K562 (cell line): Measurements from ENCODE around the gene PSMB2. TPM values are rescaled to one million over a fixed set of nuclear protein-coding genes. Genes with fewer than 3 reads are reported as not detected.

Source experiments
- CBX8 ChIP-seq: fragments of 200-600 bp; sonication (generic); IDR thresholded peaks from 2 replicates; pipeline ENCODE4 v1.6.1; 2012; ENCODE audit warnings: borderline replicate concordance, mixed run types, low read depth, mild to moderate bottlenecking, moderate library complexity, mixed read lengths, low read length, control low read depth, inconsistent platforms; ENCODE audit not compliant: poor library complexity, severe bottlenecking; ENCODE audit errors: extremely low read depth
- CHAMP1 ChIP-seq: fragments of 450-650 bp; IDR thresholded peaks from 2 replicates; pipeline ENCODE4 v1.6.1; 2016; ENCODE audit warnings: mild to moderate bottlenecking
- CREBBP ChIP-seq: IDR thresholded peaks from one replicate; pipeline ENCODE4 v1.6.1; 2012; ENCODE audit warnings: low read depth, mild to moderate bottlenecking, control low read depth, inconsistent platforms, low read length
- ELF1 ChIP-seq: fragments of 200-800 bp; sonication (Bioruptor generic); IDR thresholded peaks from 2 replicates; pipeline ENCODE4 v1.6.1; 2016; ENCODE audit warnings: missing genetic modification characterization, missing compliant biosample characterization
- EZH2 ChIP-seq: IDR thresholded peaks from 2 replicates; pipeline ENCODE4 v1.6.1; 2012; ENCODE audit warnings: low read depth, mild to moderate bottlenecking, inconsistent platforms, low read length, borderline replicate concordance
- KLF13 ChIP-seq: fragments of 450-650 bp; IDR thresholded peaks from 2 replicates; pipeline ENCODE4 v1.6.1; 2016; ENCODE audit warnings: missing genetic modification characterization, low read depth, mild to moderate bottlenecking, missing compliant biosample characterization, moderate library complexity, borderline replicate concordance
- LEF1 ChIP-seq: fragments of 450-650 bp; IDR thresholded peaks from 2 replicates; pipeline ENCODE4 v1.6.1; 2016; ENCODE audit warnings: mild to moderate bottlenecking
- NFIX ChIP-seq: fragments of 250-450 bp; sonication (Bioruptor Pico); IDR thresholded peaks from 2 replicates; pipeline ENCODE4 v1.4.0; 2020; ENCODE audit warnings: low read depth, mild to moderate bottlenecking, moderate library complexity
- NFXL1 ChIP-seq: fragments of 450-650 bp; formaldehyde crosslinking; IDR thresholded peaks from 2 replicates; pipeline ENCODE4 v1.4.0; 2021; ENCODE audit warnings: mild to moderate bottlenecking
- PBX2 ChIP-seq, 2 experiments: IDR thresholded peaks in 1 of 2; conservative IDR thresholded peaks in 1 of 2; 2 replicates each; pipeline ENCODE4 v1.6.1; 2016; ENCODE audit warnings: low read depth in 2 of 2, mild to moderate bottlenecking in 1 of 2, missing compliant biosample characterization in 1 of 2, missing genetic modification characterization in 1 of 2, moderate library complexity in 1 of 2
- PHF21A ChIP-seq: fragments of 450-650 bp; IDR thresholded peaks from 2 replicates; pipeline ENCODE4 v1.6.1; 2017; ENCODE audit warnings: low read depth, borderline replicate concordance
- PHTF2 ChIP-seq: fragments of 250-450 bp; sonication (Bioruptor Pico); IDR thresholded peaks from 2 replicates; pipeline ENCODE4 v1.5.0; 2021; ENCODE audit warnings: mild to moderate bottlenecking
- PRDM10 ChIP-seq: fragments of 450-650 bp; IDR thresholded peaks from 2 replicates; pipeline ENCODE4 v1.6.1; 2018; ENCODE audit not compliant: partially characterized antibody
- SMAD3 ChIP-seq: fragments of 450-650 bp; formaldehyde crosslinking; conservative IDR thresholded peaks from 2 replicates; pipeline ENCODE4 v1.4.0; 2020; ENCODE audit warnings: mild to moderate bottlenecking
- SMARCB1 ChIP-seq: IDR thresholded peaks from 2 replicates; pipeline ENCODE4 v1.6.1; 2011; ENCODE audit warnings: improper control_type of control experiment, low read depth; ENCODE audit not compliant: insufficient read length
- SREBF1 ChIP-seq: fragments of 150-350 bp; IDR thresholded peaks from 2 replicates; pipeline ENCODE4 v1.6.1; 2014; ENCODE audit warnings: antibody characterized with exemption, low read depth, low read length, borderline replicate concordance
- TARDBP ChIP-seq: fragments of 450-650 bp; IDR thresholded peaks from 2 replicates; pipeline ENCODE4 v1.6.1; 2016
- U2AF1 ChIP-seq: fragments of 200-400 bp; formaldehyde crosslinking; optimal IDR thresholded peaks from 2 replicates; pipeline ENCODE3; 2017; ENCODE audit warnings: mild to moderate bottlenecking, low read depth, low read length, moderate library complexity
- XRCC4 ChIP-seq: IDR thresholded peaks from one replicate; pipeline ENCODE4 v1.6.1; 2011; ENCODE audit not compliant: insufficient read depth, insufficient read length; ENCODE audit errors: extremely low read depth
- ZNF316 ChIP-seq: fragments of 450-650 bp; IDR thresholded peaks from 2 replicates; pipeline ENCODE4 v1.6.1; 2016
- ZNF583 ChIP-seq: fragments of 250-450 bp; sonication (Bioruptor Pico); IDR thresholded peaks from 2 replicates; pipeline ENCODE4 v1.4.0; 2020
- polyA plus RNA-seq, 8 experiments: library from polyadenylated mRNA; depleted of rRNA in 4 of 8; stranded (reverse) in 5 of 8; unstranded in 3 of 8; fragments of >200 nt; fragmentation: Nextera tagmentation in 2 of 8; fragmentation: Illumina TruSeq in 1 of 8; extraction: Ambion mirVana in 2 of 8; extraction: Trizol in 1 of 8; gene quantifications; 2 replicates each; pipeline versions ENCODE4 v1.2.1 to v1.2.3, GENCODE V29; 2011 to 2014; ENCODE audit warnings: inconsistent platforms in 1 of 8, missing spikeins in 1 of 8
- total RNA-seq, 7 experiments: library from RNA; depleted of rRNA in 6 of 7; stranded (reverse); fragments of >200 nt in 6 of 7; fragmentation: Illumina TruSeq in 2 of 7; extraction: Trizol in 2 of 7; gene quantifications; 2 replicates each; pipeline versions ENCODE4 v1.2.1 to v1.2.3, GENCODE V29; 2011 to 2021; ENCODE audit warnings: low replicate concordance in 1 of 7

Gene PSMB2
- total and polyA plus RNA-seq, 9 of the 15 experiments (the other 6 are each of a cell fraction or from before 2014, with no cell fraction given): 71.7 to 543 (median 165) TPM

- TF ChIP-seq SMAD3 (CRISPR knock-in tag) (no peak), SMARCB1 (no peak), SREBF1 (no peak), XRCC4 (no peak), CREBBP (no peak), ELF1 (tag) (peak; percentile 87), U2AF1 (no peak), EZH2 (no peak), CHAMP1 (peak; percentile 23; the same call in 1 of the 2 replicates), NFIX (CRISPR knock-in tag) (no peak), NFXL1 (CRISPR knock-in tag) (no peak), PBX2 (CRISPR knock-in tag; IDR thresholded peaks at IDR 0.05; ENCODE audit: low read depth) (no peak), PBX2 (tag; conservative IDR thresholded peaks at IDR 0.05; ENCODE audit: low read depth) (no peak), TARDBP (0 out of 2 replicates have a peak, but pooled peaks have one; percentile 11), PHF21A (no peak), LEF1 (no peak), PHTF2 (CRISPR knock-in tag) (no peak), KLF13 (tag) (peak; percentile 51; the same call in 1 of the 2 replicates), ZNF316 (no peak), PRDM10 (no peak), CBX8 (no peak), ZNF583 (no peak)
Measured at GRCh38 chr1:35557118-35557610, 84.2 kb downstream of the PSMB2 start, which contains the start of gene KIAA0319L (continued).
